Endothelial cell of umbilical vein (primary cell): ENCODE measurements around the gene PRDM16. TPM values are rescaled to one million over a fixed set of nuclear protein-coding genes. Genes with fewer than 3 reads are reported as not detected.

Source experiments
- BruUV-seq: library from RNA; stranded (reverse); fragments of 400-500 nt; replicated peaks from 2 replicates; lab custom pipeline; 2021; lab: Mats Ljungman, UMichigan
- CTCF ChIA-PET: fragments of 300-600, 350-600 bp; sonication (Branson Sonifier 250); formaldehyde crosslinking; loops from one replicate; lab custom pipeline; 2021; ENCODE audit warnings: antibody characterized with exemption, inconsistent platforms; lab: Charles Lee
- POLR2A ChIA-PET: fragments of 300-600, 350-600 bp; sonication (Branson Sonifier 250); formaldehyde crosslinking; loops from one replicate; lab custom pipeline; 2021; ENCODE audit warnings: antibody characterized with exemption, inconsistent platforms; lab: Charles Lee
- DNase-seq: peaks from one replicate; pipeline ENCODE4 v3.0.0-alpha.2; 2011; ENCODE audit warnings: low read depth, low spot score
- FAIRE-seq: peaks from 2 replicates; lab custom pipeline; 2011; peaks lifted over from hg19 to GRCh38; lab: Jason Lieb, UNC
- H2AFZ ChIP-seq: 2 replicates; pipeline ENCODE4 v1.6.0; 2012; ENCODE audit warnings: low read depth, low read length, control low read depth, inconsistent platforms
- H3K27ac ChIP-seq: 2 replicates; pipeline ENCODE4 v1.5.1; 2011; ENCODE audit warnings: low read depth, mild to moderate bottlenecking, control low read depth, low read length, moderate library complexity; ENCODE audit not compliant: insufficient read depth
- H3K27me3 ChIP-seq, 2 experiments: 2 replicates each; pipeline versions ENCODE4 v1.6.0 to v1.6.1; 2011; ENCODE audit warnings: low read length in 2 of 2, mixed read lengths in 1 of 2; ENCODE audit not compliant: control insufficient read depth in 2 of 2, insufficient read depth in 2 of 2
- H3K36me3 ChIP-seq, 2 experiments: 2 replicates in 1 of 2; 3 replicates in 1 of 2; pipeline ENCODE4 v1.5.1; 2011; ENCODE audit warnings: low read length in 2 of 2, mild to moderate bottlenecking in 1 of 2, moderate library complexity in 1 of 2; ENCODE audit not compliant: control insufficient read depth in 2 of 2, insufficient read depth in 2 of 2; ENCODE audit errors: extremely low read depth in 1 of 2
- H3K4me1 ChIP-seq: 3 replicates; pipeline ENCODE4 v1.5.1; 2011; ENCODE audit warnings: mild to moderate bottlenecking, low read length; ENCODE audit not compliant: control insufficient read depth, insufficient read depth; ENCODE audit errors: extremely low read depth
- H3K4me2 ChIP-seq: 2 replicates; pipeline ENCODE4 v1.6.1; 2011; ENCODE audit warnings: low read length, control low read depth, mixed read lengths; ENCODE audit not compliant: insufficient read depth
- H3K4me3 ChIP-seq, 3 experiments: fragments of 200-600 bp in 1 of 3; sonication (generic), shearing (Covaris generic) in 1 of 3; replicated peaks in 1 of 3; 2 replicates each; pipeline ENCODE4 v1.5.1; 2011 to 2016; ENCODE audit warnings: control low read depth in 3 of 3, low read length in 3 of 3, mild to moderate bottlenecking in 2 of 3, inconsistent platforms in 1 of 3, low read depth in 1 of 3, moderate library complexity in 1 of 3; ENCODE audit not compliant: insufficient read depth in 1 of 3
- H3K79me2 ChIP-seq: 2 replicates; pipeline ENCODE4 v1.6.0; 2012; ENCODE audit warnings: low read length, inconsistent platforms; ENCODE audit not compliant: control insufficient read depth, insufficient read depth
- H3K9ac ChIP-seq: replicated peaks from 2 replicates; pipeline ENCODE3; 2011; ENCODE audit warnings: low read length, control low read depth; ENCODE audit not compliant: insufficient read depth; ENCODE audit errors: extremely low read depth
- H3K9me1 ChIP-seq: replicated peaks from 3 replicates; pipeline ENCODE4 v1.6.0; 2011; ENCODE audit warnings: mild to moderate bottlenecking, low read length; ENCODE audit not compliant: control insufficient read depth, insufficient read depth; ENCODE audit errors: extremely low read depth
- H3K9me3 ChIP-seq: replicated peaks from 2 replicates; pipeline ENCODE4 v1.5.1; 2012; ENCODE audit warnings: low read length, inconsistent platforms; ENCODE audit not compliant: control insufficient read depth, insufficient read depth
- H4K20me1 ChIP-seq: replicated peaks from 2 replicates; pipeline ENCODE3; 2011; ENCODE audit warnings: mild to moderate bottlenecking, low read length; ENCODE audit not compliant: control insufficient read depth, insufficient read depth; ENCODE audit errors: extremely low read depth
- CTCF ChIP-seq, 2 donors: IDR thresholded peaks; 1 replicate in 1 of 2; 2 replicates in 1 of 2; pipeline ENCODE4 v1.5.1; 2011; ENCODE audit warnings: low read length in 2 of 2, mild to moderate bottlenecking in 2 of 2, moderate library complexity in 2 of 2, control low read depth in 1 of 2, inconsistent platforms in 1 of 2, low read depth in 1 of 2; ENCODE audit not compliant: insufficient read depth in 1 of 2; ENCODE audit errors: extremely low read depth in 1 of 2
- FOS ChIP-seq: IDR thresholded peaks from 2 replicates; pipeline ENCODE4 v1.6.1; 2011; ENCODE audit warnings: mild to moderate bottlenecking, low read length, moderate library complexity, borderline replicate concordance; ENCODE audit not compliant: insufficient read depth
- GATA2 ChIP-seq: IDR thresholded peaks from 2 replicates; pipeline ENCODE4 v1.7.0; 2011; ENCODE audit warnings: low read depth, mild to moderate bottlenecking, moderate library complexity, mixed read lengths, low read length; ENCODE audit not compliant: insufficient read length, insufficient read depth
- JUN ChIP-seq: IDR thresholded peaks from 2 replicates; pipeline ENCODE4 v1.6.1; 2011; ENCODE audit warnings: borderline replicate concordance, low read depth; ENCODE audit not compliant: insufficient read length, insufficient read depth
- POLR2AphosphoS5 ChIP-seq: IDR thresholded peaks from 2 replicates; pipeline ENCODE4 v1.6.1; 2012; ENCODE audit warnings: low read depth, mild to moderate bottlenecking, control low read depth, low read length, moderate library complexity; ENCODE audit not compliant: insufficient read depth
- dilution Hi-C: fragments of 300-500 bp; cut with MboI; formaldehyde crosslinking; loops from one replicate; pipeline ENCODE4 v1.15.0; 2019; ENCODE audit warnings: low sequenced_read_pairs; ENCODE audit not compliant: extremely low pct_ligation_motif_present
- intact Hi-C: fragments of 100-400 bp; cut with micrococcal nuclease; formaldehyde crosslinking; loops from one replicate; pipeline ENCODE4 v1.10.0; 2022
- polyA plus RNA-seq, 4 experiments: library from polyadenylated mRNA; depleted of rRNA in 3 of 4; stranded (reverse) in 3 of 4; unstranded in 1 of 4; fragments of >200 nt; gene quantifications; 2 replicates each; pipeline versions ENCODE4 v1.2.1 to v1.2.3, GENCODE V29; 2011 to 2012; ENCODE audit warnings: missing spikeins in 1 of 4
- total RNA-seq: library from RNA; stranded (reverse); gene quantifications from 2 replicates; pipeline ENCODE4 v1.2.3, GENCODE V29; 2021

The PRDM16 gene
- total and polyA plus RNA-seq, 2 donors (not counting 3 experiments of a cell fraction or from before 2014, with no cell fraction given): not detected

GRCh38 chr1:3268281-3268680, 199.3 kb downstream of the PRDM16 start:
- no peaks in the 10 kb centered on the region for H3K79me2 ChIP-seq
- DNase-seq (no peak), FAIRE-seq (no peak)
- H3K9me3 ChIP-seq: no peaks in the 10 kb centered on the region
- no peak overlapping the region for H3K9ac ChIP-seq
- no TSS peak for BruUV-seq
- no peak overlapping the region for H3K4me3 ChIP-seq
- H3K4me1 ChIP-seq: no peaks in the 10 kb centered on the region
- H4K20me1 ChIP-seq: no peaks in the 10 kb centered on the region
- CTCF ChIA-PET: no interaction called here
- TF ChIP-seq POLR2AphosphoS5 (no peak), FOS (no peak), JUN (no peak), CTCF (IDR thresholded peaks at IDR 0.05; ENCODE audit: extremely low read depth in 1 of 2, insufficient read depth in 1 of 2, low read depth in 1 of 2, low read length in 2 of 2) (no peak), GATA2 (no peak)
- intact Hi-C loops: no loop called here
- H2AFZ ChIP-seq: no peak overlapping the region
- POLR2A ChIA-PET: no interaction called here
- H3K4me2 ChIP-seq: no peak overlapping the region
- H3K27ac ChIP-seq: no peak overlapping the region
- H3K9me1 ChIP-seq: no peaks in the 10 kb centered on the region
- dilution Hi-C loops: no loop called here
- no peaks in the 10 kb centered on the region for H3K27me3 ChIP-seq
- H3K36me3 ChIP-seq: no peaks in the 10 kb centered on the region
